IMR-90 (cell line): ENCODE data around the gene PRSS21. TPM values are rescaled to one million over a fixed set of nuclear protein-coding genes. Genes with fewer than 3 reads are reported as not detected.

Source experiments
- ATAC-seq: fragments of 200-7000 bp; cut with Tn5 transposase; 2 replicates; pipeline ENCODE4 v1.9.1; 2020; ENCODE audit warnings: low read depth, mild to moderate bottlenecking, moderate library complexity
- BruUV-seq: library from RNA; stranded (reverse); fragments of 400-500 nt; replicated peaks from 2 replicates; lab custom pipeline; 2021; lab: Mats Ljungman, UMichigan
- CTCF ChIA-PET: fragments of 300-600 bp; formaldehyde crosslinking; extraction: SDS; loops from one replicate; lab custom pipeline; 2021; ENCODE audit warnings: antibody characterized with exemption; lab: Yijun Ruan, JAX
- POLR2A ChIA-PET: fragments of 300-600 bp; sonication (Branson Sonifier 250); formaldehyde crosslinking; loops from one replicate; lab custom pipeline; 2022; ENCODE audit warnings: antibody characterized with exemption; ENCODE audit not compliant: unreplicated experiment; lab: Charles Lee
- DNase-seq: peaks from one replicate; pipeline ENCODE4 v3.0.0; 2013
- H2AFZ ChIP-seq: replicated peaks from 2 replicates; pipeline ENCODE3; 2013; ENCODE audit warnings: low read length, mild to moderate bottlenecking; ENCODE audit not compliant: poor library complexity
- H2AK5ac ChIP-seq: 2 replicates; pipeline ENCODE4 v1.6.1; 2013; ENCODE audit warnings: low read depth, low read length, inconsistent platforms
- H2AK9ac ChIP-seq: replicated peaks from 2 replicates; pipeline ENCODE3; 2013; ENCODE audit warnings: mild to moderate bottlenecking, low read depth, low read length, moderate library complexity; ENCODE audit not compliant: poor library complexity
- H2BK120ac ChIP-seq: 2 replicates; pipeline ENCODE4 v1.6.1; 2013; ENCODE audit warnings: low read depth, low read length, inconsistent platforms
- H2BK15ac ChIP-seq: 3 replicates; pipeline ENCODE4 v1.6.1; 2013; ENCODE audit warnings: low read depth, low read length, inconsistent platforms
- H2BK20ac ChIP-seq: 2 replicates; pipeline ENCODE4 v1.6.1; 2013; ENCODE audit warnings: low read depth, mild to moderate bottlenecking, inconsistent platforms, low read length, moderate library complexity
- H2BK5ac ChIP-seq: 2 replicates; pipeline ENCODE4 v1.6.1; 2013; ENCODE audit warnings: mild to moderate bottlenecking, low read depth, low read length, inconsistent platforms; ENCODE audit not compliant: poor library complexity, severe bottlenecking
- H3K14ac ChIP-seq: replicated peaks from 2 replicates; pipeline ENCODE4 v1.6.1; 2013; ENCODE audit warnings: low read depth, low read length, inconsistent platforms
- H3K18ac ChIP-seq: 2 replicates; pipeline ENCODE4 v1.6.1; 2013; ENCODE audit warnings: low read depth, low read length, control low read depth
- H3K23ac ChIP-seq: 2 replicates; pipeline ENCODE4 v1.6.1; 2013; ENCODE audit warnings: low read depth, low read length, inconsistent platforms
- H3K27ac ChIP-seq: 2 replicates; pipeline ENCODE4 v1.5.1; 2013; ENCODE audit warnings: mild to moderate bottlenecking, control low read depth, low read length; ENCODE audit not compliant: insufficient read depth
- H3K27me3 ChIP-seq: 2 replicates; pipeline ENCODE4 v1.6.1; 2013; ENCODE audit warnings: low read length; ENCODE audit not compliant: control insufficient read depth, insufficient read depth
- H3K36me3 ChIP-seq: 2 replicates; pipeline ENCODE4 v1.6.1; 2013; ENCODE audit warnings: low read length, mixed read lengths; ENCODE audit not compliant: control insufficient read depth, insufficient read depth
- H3K4ac ChIP-seq: 2 replicates; pipeline ENCODE4 v1.6.1; 2013; ENCODE audit warnings: low read depth, low read length, inconsistent platforms
- H3K4me1 ChIP-seq: 2 replicates; pipeline ENCODE4 v1.6.1; 2013; ENCODE audit warnings: low read length, mixed read lengths; ENCODE audit not compliant: control insufficient read depth, insufficient read depth
- H3K4me2 ChIP-seq: 2 replicates; pipeline ENCODE4 v1.6.1; 2013; ENCODE audit warnings: low read depth, mild to moderate bottlenecking, control low read depth, low read length, moderate library complexity
- H3K4me3 ChIP-seq: 2 replicates; pipeline ENCODE4 v1.5.1; 2013; ENCODE audit warnings: low read depth, mild to moderate bottlenecking, control low read depth, low read length, moderate library complexity; ENCODE audit not compliant: insufficient read depth
- H3K56ac ChIP-seq: 2 replicates; pipeline ENCODE4 v1.6.1; 2013; ENCODE audit warnings: low read length, inconsistent platforms; ENCODE audit not compliant: insufficient read depth; ENCODE audit errors: extremely low read depth
- H3K79me1 ChIP-seq, 2 experiments: 2 replicates each; pipeline ENCODE4 v1.6.1; 2013; ENCODE audit warnings: low read length in 2 of 2, inconsistent platforms in 1 of 2, low read depth in 1 of 2
- H3K9ac ChIP-seq: 2 replicates; pipeline ENCODE4 v1.6.1; 2013; ENCODE audit warnings: low read depth, low read length, control low read depth
- H3K9me1 ChIP-seq: 2 replicates; pipeline ENCODE4 v1.6.1; 2013; ENCODE audit warnings: low read length, inconsistent platforms; ENCODE audit not compliant: insufficient read depth
- H3K9me3 ChIP-seq: 2 replicates; pipeline ENCODE4 v1.6.1; 2013; ENCODE audit warnings: low read length; ENCODE audit not compliant: control insufficient read depth, insufficient read depth
- H4K20me1 ChIP-seq: 2 replicates; pipeline ENCODE4 v1.6.1; 2013; ENCODE audit warnings: low read length, inconsistent platforms; ENCODE audit not compliant: insufficient read depth
- H4K5ac ChIP-seq: 2 replicates; pipeline ENCODE4 v1.6.1; 2013; ENCODE audit warnings: mild to moderate bottlenecking, low read depth, low read length, control low read depth
- H4K8ac ChIP-seq, 2 experiments: 2 replicates each; pipeline ENCODE4 v1.6.1; 2013; ENCODE audit warnings: low read depth in 2 of 2, low read length in 2 of 2, control low read depth in 1 of 2, inconsistent platforms in 1 of 2
- H4K91ac ChIP-seq: 2 replicates; pipeline ENCODE4 v1.6.1; 2013; ENCODE audit warnings: low read depth, low read length, inconsistent platforms; ENCODE audit not compliant: insufficient read depth
- CEBPB ChIP-seq: IDR thresholded peaks from 2 replicates; pipeline ENCODE4 v1.6.1; 2012; ENCODE audit warnings: low read depth, low read length, improper control_type of control experiment
- CHD1 ChIP-seq: IDR thresholded peaks from 2 replicates; pipeline ENCODE4 v1.6.1; 2012; ENCODE audit warnings: low read depth, low read length, improper control_type of control experiment
- CTCF ChIP-seq: conservative IDR thresholded peaks from 2 replicates; pipeline ENCODE4 v1.5.1; 2012; ENCODE audit warnings: mild to moderate bottlenecking, low read depth, low read length, improper control_type of control experiment
- ELK1 ChIP-seq: fragments of 150-350 bp; IDR thresholded peaks from 2 replicates; pipeline ENCODE4 v1.6.1; 2016; ENCODE audit warnings: low read depth, mild to moderate bottlenecking, low read length, moderate library complexity, borderline replicate concordance
- FOS ChIP-seq: fragments of 150-350 bp; IDR thresholded peaks from 2 replicates; pipeline ENCODE4 v1.6.1; 2016; ENCODE audit warnings: low read depth, low read length
- MAFK ChIP-seq: IDR thresholded peaks from 2 replicates; pipeline ENCODE4 v1.6.1; 2012; ENCODE audit warnings: low read depth, low read length, improper control_type of control experiment
- MAZ ChIP-seq: IDR thresholded peaks from 2 replicates; pipeline ENCODE4 v1.6.1; 2012; ENCODE audit warnings: low read depth, mild to moderate bottlenecking, low read length, improper control_type of control experiment, moderate library complexity, borderline replicate concordance
- MXI1 ChIP-seq: IDR thresholded peaks from 2 replicates; pipeline ENCODE4 v1.6.1; 2012; ENCODE audit warnings: low read depth, mild to moderate bottlenecking, low read length, moderate library complexity, borderline replicate concordance
- POLR2A ChIP-seq: IDR thresholded peaks from 2 replicates; pipeline ENCODE4 v1.6.1; 2012; ENCODE audit warnings: mild to moderate bottlenecking, low read depth, low read length
- RAD21 ChIP-seq: IDR thresholded peaks from 2 replicates; pipeline ENCODE4 v1.6.1; 2012; ENCODE audit warnings: low read length, improper control_type of control experiment
- RCOR1 ChIP-seq: IDR thresholded peaks from 2 replicates; pipeline ENCODE4 v1.6.1; 2012; ENCODE audit warnings: mild to moderate bottlenecking, low read length, improper control_type of control experiment; ENCODE audit not compliant: insufficient replicate concordance
- WGBS, 2 experiments: methylation state at CpG; one replicate each; pipeline versions ENCODE4 v1.1.5 to v1.1.7; 2013; ENCODE audit warnings: missing lambda C conversion rate in 2 of 2; ENCODE audit not compliant: insufficient read length in 1 of 2; ENCODE audit errors: extremely low coverage in 2 of 2; 5-methylcytosine and 5-hydroxymethylcytosine counted together
- dilution Hi-C: fragments of 300-500 bp; cut with HindIII; formaldehyde crosslinking; loops from one replicate; pipeline ENCODE4 v1.14.3; 2018; ENCODE audit warnings: low sequenced_read_pairs; ENCODE audit not compliant: unreplicated experiment
- in situ Hi-C: fragments of 300-500 bp; cut with MboI; formaldehyde crosslinking; loops from 3 replicates; pipeline ENCODE4 v1.14.3; 2019; ENCODE audit warnings: low sequenced_read_pairs, inconsistent platforms, mixed read lengths
- intact Hi-C: fragments of 100-400 bp; cut with micrococcal nuclease; formaldehyde crosslinking; loops from 2 replicates; pipeline ENCODE4 v1.10.0; 2022
- polyA plus RNA-seq, 3 experiments: library from polyadenylated mRNA; depleted of rRNA; stranded (reverse); fragments of >200 nt; gene quantifications; 2 replicates each; pipeline ENCODE4 v1.2.3, GENCODE V29; 2012; ENCODE audit warnings: low replicate concordance in 1 of 3
- total RNA-seq: library from RNA; depleted of rRNA; stranded (reverse); fragments of >200 nt; gene quantifications from 2 replicates; pipeline ENCODE4 v1.2.3, GENCODE V29; 2012

The PRSS21 gene
- total and polyA plus RNA-seq, 2 of the 4 experiments (the other 2 are of a cell fraction), result 0.21 TPM; not detected in 1

GRCh38 chr16:2815299-2815771, 1.7 kb upstream of the PRSS21 start:
- Histone ChIP-seq H3K4me2 (no peak overlapping the region), H3K56ac (no peak overlapping the region), H3K4me3 (no peak overlapping the region), H3K14ac (no peak overlapping the region), H3K27me3 (peaks cover 61% of the 10 kb centered on the region), H3K36me3 (no peaks in the 10 kb centered on the region), H3K4me1 (no peaks in the 10 kb centered on the region), H3K27ac (no peak overlapping the region), H3K23ac (no peak overlapping the region), H3K9me1 (no peaks in the 10 kb centered on the region), H3K79me1 (no peaks in the 10 kb centered on the region), H2AK5ac (no peak overlapping the region), H3K9ac (no peak overlapping the region), H2BK120ac (no peak overlapping the region), H2AFZ (no peak overlapping the region), H2BK5ac (no peak overlapping the region), H2BK20ac (no peak overlapping the region), H3K18ac (no peak overlapping the region), H2AK9ac (no peak overlapping the region), H4K20me1 (no peaks in the 10 kb centered on the region), H3K4ac (no peak overlapping the region), H3K9me3 (no peaks in the 10 kb centered on the region), H4K8ac (no peak overlapping the region), H4K5ac (no peak overlapping the region), H4K91ac (no peak overlapping the region), H2BK15ac (no peak overlapping the region)
- WGBS, 2 experiments, result 42% methylated on average over 2 of the region's 10 CpGs; no CpG with 5 or more reads in 1 of the 2 experiments
- TF ChIP-seq MAFK, result no peak
- TF ChIP-seq RAD21, result no peak
- no peak for TF ChIP-seq ELK1
- no peak for TF ChIP-seq CEBPB
- TF ChIP-seq MXI1, result no peak
- TF ChIP-seq MAZ, result no peak
- TF ChIP-seq POLR2A, result no peak
- TF ChIP-seq CHD1, result no peak
- TF ChIP-seq CTCF, result no peak
- no peak for TF ChIP-seq FOS
- TF ChIP-seq RCOR1, result no peak
- CTCF ChIA-PET, result no interaction called here
- in situ Hi-C loops, result no loop called here
- dilution Hi-C loops, result no loop called here
- intact Hi-C loops, result no loop called here
- POLR2A ChIA-PET, result no interaction called here
- ATAC-seq (no peak), DNase-seq (no peak)
- no TSS peak for BruUV-seq
